GM23248 (cell line): Measurements from ENCODE around the gene RPS6KC1. TPM values are rescaled to one million over a fixed set of nuclear protein-coding genes. Genes with fewer than 3 reads are reported as not detected.
"Not testable (repeated sequence)": the region's sequence is repeated elsewhere in the genome, so short reads cannot be mapped to it uniquely, and the experiment has no call there.

ENCODE experiments used
- DNase-seq: peaks from one replicate; pipeline ENCODE4 v3.0.0-alpha.2; 2015
- H2AFZ ChIP-seq: fragments of 200-600 bp; sonication (generic); 2 replicates; pipeline ENCODE4 v1.6.1; 2016; ENCODE audit warnings: antibody characterized with exemption
- H3F3A ChIP-seq: fragments of 200-600 bp; sonication (generic); 2 replicates; pipeline ENCODE4 v1.6.1; 2016; ENCODE audit warnings: mild to moderate bottlenecking, antibody characterized with exemption, mixed run types; ENCODE audit not compliant: insufficient read depth
- H3K27ac ChIP-seq: fragments of 200-600 bp; sonication (generic); 2 replicates; pipeline ENCODE4 v1.5.1; 2016; ENCODE audit warnings: mild to moderate bottlenecking
- H3K27me3 ChIP-seq: fragments of 200-600 bp; sonication (generic); replicated peaks from 2 replicates; pipeline ENCODE4 v1.6.1; 2016; ENCODE audit warnings: mild to moderate bottlenecking; ENCODE audit not compliant: insufficient read depth
- H3K36me3 ChIP-seq: fragments of 200-600 bp; sonication (generic); 2 replicates; pipeline ENCODE4 v1.6.1; 2016; ENCODE audit warnings: low read depth, mild to moderate bottlenecking
- H3K4me1 ChIP-seq: fragments of 200-600 bp; sonication (generic); 2 replicates; pipeline ENCODE4 v1.6.1; 2016; ENCODE audit warnings: mild to moderate bottlenecking; ENCODE audit not compliant: insufficient read depth
- H3K4me2 ChIP-seq: fragments of 200-600 bp; sonication (generic); one replicate; pipeline ENCODE4 v1.6.1; 2016; ENCODE audit warnings: mild to moderate bottlenecking; ENCODE audit not compliant: unreplicated experiment
- H3K4me3 ChIP-seq: fragments of 200-600 bp; sonication (generic); 2 replicates; pipeline ENCODE4 v1.5.1; 2016; ENCODE audit warnings: mild to moderate bottlenecking
- H3K79me2 ChIP-seq: fragments of 200-600 bp; sonication (generic); 2 replicates; pipeline ENCODE4 v1.6.1; 2016; ENCODE audit warnings: mild to moderate bottlenecking; ENCODE audit not compliant: insufficient read depth
- H3K9ac ChIP-seq: fragments of 200-600 bp; sonication (generic); 2 replicates; pipeline ENCODE4 v1.6.1; 2016; ENCODE audit warnings: mild to moderate bottlenecking
- H3K9me2 ChIP-seq: fragments of 200-600 bp; sonication (generic); 2 replicates; pipeline ENCODE4 v1.6.1; 2016; ENCODE audit warnings: mixed run types, mild to moderate bottlenecking, moderate library complexity; ENCODE audit not compliant: insufficient read depth
- H3K9me3 ChIP-seq: fragments of 200-600 bp; sonication (generic); one replicate; pipeline ENCODE4 v1.6.1; 2017; ENCODE audit warnings: low read depth
- H4K20me1 ChIP-seq: fragments of 200-600 bp; sonication (generic); 2 replicates; pipeline ENCODE4 v1.6.0; 2016; ENCODE audit not compliant: insufficient read depth
- EZH2 ChIP-seq: fragments of 200-600 bp; sonication (generic); IDR thresholded peaks from 2 replicates; pipeline ENCODE4 v1.6.1; 2018; ENCODE audit warnings: antibody characterized with exemption, mild to moderate bottlenecking; ENCODE audit not compliant: insufficient read depth, poor library complexity, severe bottlenecking
- EZH2phosphoT487 ChIP-seq: fragments of 200-600 bp; sonication (generic); IDR thresholded peaks from 2 replicates; pipeline ENCODE4 v1.6.1; 2018; ENCODE audit warnings: antibody characterized with exemption, moderate library complexity, mild to moderate bottlenecking, low read depth; ENCODE audit not compliant: insufficient read depth
- WGBS, 2 experiments: methylation state at CpG; one replicate each; pipeline ENCODE4 v1.1.6; 2015 to 2017; ENCODE audit warnings: low lambda C conversion rate in 2 of 2, low coverage in 1 of 2; ENCODE audit errors: missing lambda C conversion rate in 2 of 2; 5-methylcytosine and 5-hydroxymethylcytosine counted together
- in situ Hi-C: fragments of 300-500 bp; cut with MboI; formaldehyde crosslinking; loops from 2 replicates; pipeline ENCODE4 v1.15.0; 2020
- polyA plus RNA-seq: library from polyadenylated mRNA; unstranded; fragments of >200 nt; fragmentation: Nextera tagmentation; extraction: Ambion mirVana; gene quantifications from 2 replicates; pipeline ENCODE4 v1.2.1, GENCODE V29; 2016
- total RNA-seq: library from RNA; depleted of rRNA; stranded (reverse); fragments of >200 nt; shearing (Covaris generic); gene quantifications from 2 replicates; pipeline ENCODE4 v1.2.3, GENCODE V29; 2014

Gene RPS6KC1
- total and polyA plus RNA-seq, 2 experiments from 2014 or later, result 16.4 to 16.8 TPM

- 0 out of 2 replicates have a peak overlapping the region, but pooled peaks have one; percentile 8 for H3K27ac ChIP-seq
- H3K4me2 ChIP-seq, result peak overlapping the region; percentile 1
- no peaks in the 10 kb centered on the region for H3K36me3 ChIP-seq
- H3F3A ChIP-seq, result no peaks in the 10 kb centered on the region
- no peaks in the 10 kb centered on the region for H3K9me2 ChIP-seq
- 89 to 100% methylated on average over 1 of the region's 1 CpG for WGBS, 2 experiments
- H3K79me2 ChIP-seq, result peaks cover 81% of the 10 kb centered on the region
- H3K9me3 ChIP-seq, result no peaks in the 10 kb centered on the region
- TF ChIP-seq EZH2phosphoT487, result no peak
- no peak for TF ChIP-seq EZH2
- H3K27me3 ChIP-seq, result no peaks in the 10 kb centered on the region
- peaks cover 15% of the 10 kb centered on the region for H3K4me1 ChIP-seq
- in situ Hi-C loops, result no loop called here
- H3K4me3 ChIP-seq, result no peak overlapping the region
- DNase-seq, result peak; percentile 23
- H4K20me1 ChIP-seq, result 0 out of 2 replicates have a peak, but pooled peaks cover 5% of the 10 kb centered on the region
- H2AFZ ChIP-seq, result no peak overlapping the region
- H3K9ac ChIP-seq, result no peak overlapping the region
Measured at GRCh38 chr1:213138892-213139291, 87.9 kb downstream of the RPS6KC1 start.

GRCh38 chr1:213148905-213149304, 97.9 kb downstream of the RPS6KC1 start:
- H3K9me3 ChIP-seq, result no peaks in the 10 kb centered on the region
- H3F3A ChIP-seq, result no peaks in the 10 kb centered on the region
- no peaks in the 10 kb centered on the region for H4K20me1 ChIP-seq
- TF ChIP-seq EZH2phosphoT487 (no peak), EZH2 (no peak)
- H3K4me3 ChIP-seq, result no peak overlapping the region
- H3K9ac ChIP-seq, result no peak overlapping the region
- no peak overlapping the region for H3K27ac ChIP-seq
- no peak overlapping the region for H3K4me2 ChIP-seq
- H3K9me2 ChIP-seq, result no peaks in the 10 kb centered on the region
- WGBS, 2 experiments, result 93 to 97% methylated on average over 2 of the region's 2 CpGs
- no peaks in the 10 kb centered on the region for H3K4me1 ChIP-seq
- no peaks in the 10 kb centered on the region for H3K27me3 ChIP-seq
- H3K36me3 ChIP-seq, result no peaks in the 10 kb centered on the region
- no peak for DNase-seq
- peaks cover 61% of the 10 kb centered on the region for H3K79me2 ChIP-seq
- in situ Hi-C loops, result no loop called here
- H2AFZ ChIP-seq, result no peak overlapping the region

GRCh38 chr1:213150090-213150489, 99.0 kb downstream of the RPS6KC1 start:
- in situ Hi-C loops, H2AFZ ChIP-seq, H3K36me3 ChIP-seq, H3K9me2 ChIP-seq, H3F3A ChIP-seq, H3K27me3 ChIP-seq, H3K4me3 ChIP-seq, DNase-seq, H3K4me1 ChIP-seq, H3K4me2 ChIP-seq, H3K27ac ChIP-seq, H4K20me1 ChIP-seq, H3K9me3 ChIP-seq, H3K9ac ChIP-seq: not testable (repeated sequence)
- WGBS, 2 experiments, result no CpG with 5 or more reads among the region's 2 CpGs
- H3K79me2 ChIP-seq, result peaks cover 49% of the 10 kb centered on the region

- Histone ChIP-seq H3K36me3 (0 out of 2 replicates have a peak, but pooled peaks cover 6% of the 10 kb centered on the region), H3K4me3 (no peak overlapping the region), H3K27ac (no peak overlapping the region), H3K79me2 (peaks cover 20% of the 10 kb centered on the region), H2AFZ (no peak overlapping the region), H3K9ac (no peak overlapping the region), H3F3A (no peaks in the 10 kb centered on the region), H4K20me1 (no peaks in the 10 kb centered on the region), H3K9me3 (no peaks in the 10 kb centered on the region), H3K9me2 (no peaks in the 10 kb centered on the region), H3K4me2 (no peak overlapping the region), H3K27me3 (no peaks in the 10 kb centered on the region), H3K4me1 (no peaks in the 10 kb centered on the region)
- no peak for DNase-seq
- WGBS, 2 experiments, result 94 to 100% methylated on average over 3 of the region's 3 CpGs
- in situ Hi-C loops, result no loop called here
- TF ChIP-seq EZH2phosphoT487 (no peak), EZH2 (no peak)
Measured at GRCh38 chr1:213154056-213154685, 103.1 kb downstream of the RPS6KC1 start.

GRCh38 chr1:213159376-213159775, 108.3 kb downstream of the RPS6KC1 start:
- Histone ChIP-seq H3K36me3 (0 out of 2 replicates have a peak, but pooled peaks cover 6% of the 10 kb centered on the region), H3K4me1 (peaks cover 13% of the 10 kb centered on the region; the same call in 1 of the 2 replicates), H3K9ac (no peak overlapping the region), H3K79me2 (peaks cover 24% of the 10 kb centered on the region), H2AFZ (no peak overlapping the region), H3K27ac (no peak overlapping the region), H3K27me3 (no peaks in the 10 kb centered on the region), H3K9me2 (no peaks in the 10 kb centered on the region), H3K9me3 (no peaks in the 10 kb centered on the region), H3K4me2 (no peak overlapping the region), H4K20me1 (no peaks in the 10 kb centered on the region), H3K4me3 (no peak overlapping the region), H3F3A (peaks cover 22% of the 10 kb centered on the region; the same call in 1 of the 2 replicates)
- TF ChIP-seq EZH2, result no peak
- no peak for TF ChIP-seq EZH2phosphoT487
- 66 to 73% methylated on average over 5 of the region's 5 CpGs for WGBS, 2 experiments
- no peak for DNase-seq
- in situ Hi-C loops, result no loop called here

- WGBS, 2 experiments, result 93 to 98% methylated on average over 2 of the region's 2 CpGs
- Histone ChIP-seq H3F3A (peaks cover 22% of the 10 kb centered on the region; the same call in 1 of the 2 replicates), H3K79me2 (peaks cover 29% of the 10 kb centered on the region), H3K4me1 (peaks cover 13% of the 10 kb centered on the region; the same call in 1 of the 2 replicates)
- H3K9me3 ChIP-seq, H3K9ac ChIP-seq, H4K20me1 ChIP-seq, H3K27ac ChIP-seq, H3K4me3 ChIP-seq, DNase-seq, H3K9me2 ChIP-seq, H3K27me3 ChIP-seq, in situ Hi-C loops, H3K4me2 ChIP-seq, H3K36me3 ChIP-seq, H2AFZ ChIP-seq: not testable (repeated sequence)
Measured at GRCh38 chr1:213160442-213160841, 109.4 kb downstream of the RPS6KC1 start.
